Activated CD4-positive, alpha-beta memory T cell treated with anti-CD3 and anti-CD28 coated beads for 36 hours (primary cell): Measurements from ENCODE around the gene SLK. TPM values are rescaled to one million over a fixed set of nuclear protein-coding genes. Genes with fewer than 3 reads are reported as not detected.

Source experiments
- CTCF ChIA-PET: fragments of 350-600 bp; sonication (Branson Sonifier 250); formaldehyde crosslinking; loops from one replicate; lab custom pipeline; 2021; ENCODE audit warnings: antibody characterized with exemption, inconsistent platforms; lab: Charles Lee
- POLR2A ChIA-PET: fragments of 350-600 bp; sonication (Branson Sonifier 250); formaldehyde crosslinking; loops from one replicate; lab custom pipeline; 2021; ENCODE audit warnings: antibody characterized with exemption; lab: Charles Lee
- DNase-seq: peaks from one replicate; pipeline ENCODE4 v3.0.0-alpha.2; 2020
- H3K27ac Mint-ChIP-seq: one replicate; pipeline ENCODE4 v1.8.0; 2021; ENCODE audit warnings: mixed read lengths
- H3K27me3 Mint-ChIP-seq: one replicate; pipeline ENCODE4 v1.8.0; 2021; ENCODE audit warnings: mixed read lengths
- H3K36me3 Mint-ChIP-seq: one replicate; pipeline ENCODE4 v1.8.0; 2021; ENCODE audit warnings: mixed read lengths
- H3K4me1 Mint-ChIP-seq: one replicate; pipeline ENCODE4 v1.8.0; 2021; ENCODE audit warnings: low read depth, mixed read lengths
- H3K4me3 Mint-ChIP-seq: one replicate; pipeline ENCODE4 v1.8.0; 2021; ENCODE audit warnings: mild to moderate bottlenecking, mixed read lengths
- H3K9me3 Mint-ChIP-seq: one replicate; pipeline ENCODE4 v1.8.0; 2021; ENCODE audit warnings: mixed read lengths
- intact Hi-C: fragments of 100-400 bp; cut with micrococcal nuclease; formaldehyde crosslinking; loops from one replicate; pipeline ENCODE4 v1.15.1; 2023
- microRNA-seq: library from miRNA; unstranded; fragments of <30 nt; microRNA quantifications from one replicate; pipeline ENCODE4 v1.2.0, GENCODE V29; 2022; ENCODE audit warnings: borderline number of aligned reads, borderline microRNAs expressed, borderline replicate concordance
- total RNA-seq, 2 experiments: library from RNA; stranded (reverse); gene quantifications; one replicate each; pipeline ENCODE4 v1.2.3, GENCODE V29; 2021

Gene SLK
- total RNA-seq, 2 experiments from 2014 or later: 26.1 to 27.7 TPM

- ChIA-PET CTCF (interaction anchor here (1.5 kb wide), 1 partner anchor 181 kb away, joined by 4 read pairs; no protein-coding TSS in a partner anchor), POLR2A (interaction anchor here (1.1 kb wide), 1 partner anchor 17 kb away, joined by 3 read pairs; no protein-coding TSS in a partner anchor)
- no peak overlapping the region for H3K4me3 Mint-ChIP-seq
- no peaks in the 10 kb centered on the region for H3K9me3 Mint-ChIP-seq
- no peaks in the 10 kb centered on the region for H3K36me3 Mint-ChIP-seq
- DNase-seq: no peak
- H3K4me1 Mint-ChIP-seq: no peaks in the 10 kb centered on the region
- no peak overlapping the region for H3K27ac Mint-ChIP-seq
- intact Hi-C loops: loop anchor here (5.0 kb wide), 1 partner anchor 83 kb away; no protein-coding TSS in a partner anchor
- H3K27me3 Mint-ChIP-seq: no peaks in the 10 kb centered on the region
Observed at GRCh38 chr10:104065748-104066147, 98.8 kb downstream of the SLK start.

GRCh38 chr10:104066945-104067344 is 100.0 kb downstream of the SLK start:
- POLR2A ChIA-PET: no interaction called here
- CTCF ChIA-PET: interaction anchor here (1.5 kb wide), 1 partner anchor 182 kb away, joined by 4 read pairs; no protein-coding TSS in a partner anchor
- no peaks in the 10 kb centered on the region for H3K27me3 Mint-ChIP-seq
- no peaks in the 10 kb centered on the region for H3K4me1 Mint-ChIP-seq
- intact Hi-C loops: loop anchor here (5.0 kb wide), 1 partner anchor 85 kb away; no protein-coding TSS in a partner anchor
- DNase-seq: no peak
- H3K36me3 Mint-ChIP-seq: no peaks in the 10 kb centered on the region
- no peak overlapping the region for H3K27ac Mint-ChIP-seq
- no peaks in the 10 kb centered on the region for H3K9me3 Mint-ChIP-seq
- no peak overlapping the region for H3K4me3 Mint-ChIP-seq

- H3K9me3 Mint-ChIP-seq: no peaks in the 10 kb centered on the region
- no peaks in the 10 kb centered on the region for H3K27me3 Mint-ChIP-seq
- no peaks in the 10 kb centered on the region for H3K4me1 Mint-ChIP-seq
- H3K27ac Mint-ChIP-seq: no peak overlapping the region
- DNase-seq: no peak
- ChIA-PET CTCF (no interaction called here), POLR2A (no interaction called here)
- no peak overlapping the region for H3K4me3 Mint-ChIP-seq
- intact Hi-C loops: loop anchor here (5.0 kb wide), 1 partner anchor 85 kb away; no protein-coding TSS in a partner anchor
- no peaks in the 10 kb centered on the region for H3K36me3 Mint-ChIP-seq
Observed at GRCh38 chr10:104067525-104067924, 100.6 kb downstream of the SLK start.

DNA sequence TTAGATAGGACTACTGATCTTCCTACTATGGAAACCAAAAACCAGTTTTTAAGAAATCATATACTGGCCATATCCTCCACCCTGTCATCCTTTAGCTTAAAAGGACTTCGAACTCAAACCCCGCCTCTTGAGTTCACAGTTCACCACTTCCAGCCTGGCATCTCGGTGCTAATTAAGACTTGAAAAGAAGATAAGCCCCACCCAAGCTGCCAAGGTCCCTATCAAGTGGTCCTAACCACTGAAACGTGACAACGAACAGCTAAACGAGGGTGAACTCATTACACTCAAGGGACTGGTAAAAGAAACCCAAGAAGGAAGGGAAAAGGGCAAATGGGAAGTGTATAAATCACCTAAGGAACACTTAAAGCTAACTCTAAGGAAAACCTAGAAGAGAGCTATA is 102.7 kb downstream of the SLK start:
- POLR2A ChIA-PET: no interaction called here
- no peaks in the 10 kb centered on the region for H3K4me1 Mint-ChIP-seq
- H3K27me3 Mint-ChIP-seq: no peaks in the 10 kb centered on the region
- no peaks in the 10 kb centered on the region for H3K9me3 Mint-ChIP-seq
- CTCF ChIA-PET: interaction anchor here (0.8 to 1.3 kb wide), 3 partner anchors 11 to 182 kb away, joined by 3 to 4 read pairs (median 3); no protein-coding TSS in a partner anchor
- no peak overlapping the region for H3K27ac Mint-ChIP-seq
- intact Hi-C loops: loop anchor here (5.0 kb wide), 1 partner anchor 87 kb away; no protein-coding TSS in a partner anchor
- no peak overlapping the region for H3K4me3 Mint-ChIP-seq
- no peaks in the 10 kb centered on the region for H3K36me3 Mint-ChIP-seq
- no peak for DNase-seq

DNA sequence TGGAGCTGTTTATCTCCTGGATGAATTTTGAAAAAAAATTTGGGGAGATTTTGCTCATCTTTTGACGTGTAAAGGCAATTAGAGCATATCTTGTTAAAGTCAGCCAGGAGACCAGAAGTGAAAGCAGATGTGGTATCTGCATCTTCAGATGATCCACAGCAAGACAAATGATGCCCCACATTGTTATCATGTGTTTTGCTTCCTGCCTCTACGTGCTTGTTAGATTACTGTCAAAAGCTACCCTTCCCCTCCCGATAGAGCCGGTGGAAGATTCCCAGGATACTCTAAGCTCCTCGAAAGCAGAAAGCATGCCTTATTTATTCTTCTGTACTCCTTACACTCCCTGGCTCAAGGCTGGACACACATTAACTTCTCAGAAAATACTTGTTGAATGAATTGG is 105.8 kb downstream of the SLK start:
- intact Hi-C loops: no loop called here
- Mint-ChIP-seq H3K27me3 (no peaks in the 10 kb centered on the region), H3K27ac (no peak overlapping the region), H3K36me3 (no peaks in the 10 kb centered on the region), H3K4me1 (no peaks in the 10 kb centered on the region), H3K9me3 (no peaks in the 10 kb centered on the region), H3K4me3 (no peak overlapping the region)
- no peak for DNase-seq
- ChIA-PET POLR2A (no interaction called here), CTCF (interaction anchor here (0.7 to 2.4 kb wide), 3 partner anchors 9 to 185 kb away, joined by 3 to 9 read pairs (median 3); no protein-coding TSS in a partner anchor)

- Mint-ChIP-seq H3K4me1 (no peaks in the 10 kb centered on the region), H3K27ac (no peak overlapping the region), H3K27me3 (no peaks in the 10 kb centered on the region), H3K36me3 (no peaks in the 10 kb centered on the region), H3K4me3 (no peak overlapping the region), H3K9me3 (no peaks in the 10 kb centered on the region)
- no peak for DNase-seq
- intact Hi-C loops: no loop called here
- POLR2A ChIA-PET: no interaction called here
- CTCF ChIA-PET: no interaction called here
Observed at GRCh38 chr10:104074505-104074904, 107.6 kb downstream of the SLK start.

GRCh38 chr10:104076743-104077160 is 109.8 kb downstream of the SLK start:
- H3K27me3 Mint-ChIP-seq: no peaks in the 10 kb centered on the region
- intact Hi-C loops: no loop called here
- POLR2A ChIA-PET: no interaction called here
- CTCF ChIA-PET: no interaction called here
- no peak for DNase-seq
- no peaks in the 10 kb centered on the region for H3K36me3 Mint-ChIP-seq
- no peak overlapping the region for H3K27ac Mint-ChIP-seq
- H3K4me3 Mint-ChIP-seq: no peak overlapping the region
- H3K9me3 Mint-ChIP-seq: no peaks in the 10 kb centered on the region
- H3K4me1 Mint-ChIP-seq: no peaks in the 10 kb centered on the region

DNA sequence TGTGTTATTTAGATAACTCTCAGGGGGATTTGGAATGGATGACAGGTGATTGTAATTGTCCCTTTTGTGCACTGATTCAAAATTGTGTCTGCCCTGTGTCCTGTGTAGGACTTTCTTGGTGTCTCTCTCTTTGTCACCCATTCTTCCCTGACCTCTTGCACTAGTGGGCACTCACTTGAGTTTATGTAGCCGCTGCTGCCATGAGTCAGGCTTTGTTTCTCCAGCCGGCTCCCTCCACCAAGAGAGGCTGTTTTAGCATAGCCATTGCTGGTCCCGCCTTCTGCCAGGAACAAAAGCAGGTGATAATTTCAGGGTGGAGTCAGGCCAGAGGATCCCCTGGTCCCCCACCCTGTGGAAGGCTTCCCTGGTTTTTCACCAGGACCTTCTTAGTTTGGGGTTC is 110.3 kb downstream of the SLK start:
- no peak for DNase-seq
- CTCF ChIA-PET: interaction anchor here (0.6 to 1.3 kb wide), 2 partner anchors 9 to 192 kb away, joined by 3 to 4 read pairs; no protein-coding TSS in a partner anchor
- no peaks in the 10 kb centered on the region for H3K9me3 Mint-ChIP-seq
- H3K4me1 Mint-ChIP-seq: no peaks in the 10 kb centered on the region
- no peak overlapping the region for H3K4me3 Mint-ChIP-seq
- H3K27me3 Mint-ChIP-seq: no peaks in the 10 kb centered on the region
- POLR2A ChIA-PET: no interaction called here
- intact Hi-C loops: no loop called here
- no peak overlapping the region for H3K27ac Mint-ChIP-seq
- H3K36me3 Mint-ChIP-seq: no peaks in the 10 kb centered on the region

DNA sequence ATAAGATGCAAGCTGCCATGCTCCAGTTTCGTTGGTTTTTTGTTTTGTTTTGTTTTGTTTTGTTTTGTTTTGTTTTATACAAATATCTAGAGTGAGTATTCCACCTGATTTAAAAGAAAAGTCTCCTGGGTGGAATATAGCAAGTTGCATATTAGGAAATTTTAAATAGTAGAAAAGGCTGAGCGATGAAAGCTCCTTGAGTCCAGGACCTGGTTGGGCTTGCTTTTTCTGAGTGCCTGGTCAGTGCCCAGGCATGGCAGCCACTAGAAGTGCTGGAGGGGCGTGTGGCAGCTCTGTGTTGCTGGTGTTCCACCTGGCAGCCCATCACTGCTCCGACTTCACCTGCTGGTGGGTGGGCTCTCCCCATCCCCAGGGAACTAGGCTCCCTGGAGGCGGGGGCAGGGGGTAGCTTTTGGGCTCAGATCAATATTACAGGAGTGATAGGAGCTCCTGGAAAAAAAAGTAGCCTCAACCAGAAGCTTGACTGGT is 110.8 kb downstream of the SLK start:
- H3K4me1 Mint-ChIP-seq: no peaks in the 10 kb centered on the region
- H3K4me3 Mint-ChIP-seq: no peak overlapping the region
- ChIA-PET POLR2A (no interaction called here), CTCF (interaction anchor here (0.6 to 1.3 kb wide), 2 partner anchors 8 to 193 kb away, joined by 3 to 4 read pairs; no protein-coding TSS in a partner anchor)
- no peaks in the 10 kb centered on the region for H3K27me3 Mint-ChIP-seq
- DNase-seq: no peak
- no peak overlapping the region for H3K27ac Mint-ChIP-seq
- intact Hi-C loops: no loop called here
- H3K36me3 Mint-ChIP-seq: no peaks in the 10 kb centered on the region
- no peaks in the 10 kb centered on the region for H3K9me3 Mint-ChIP-seq

Small RNAs within 50 kb of the gene (microRNA-seq; reads per million reads assigned to microRNA genes)
- gene MIR936: not detected

Other genes with a start within 250 kb of the SLK start
- 10 to 100 TPM in 1 of 2 experiments, 1 to 10 TPM in 1; 10.0 to 10.3 TPM for gene SH3PXD2A, start 111.6 kb upstream of the SLK start, total RNA-seq
- gene STN1, start 49.0 kb upstream of the SLK start, total RNA-seq: 10 to 100 TPM; 56.1 to 57.0 TPM
- gene COL17A1, start 118.7 kb downstream of the SLK start, total RNA-seq: not detected
- gene SFR1, start 155.0 kb downstream of the SLK start, total RNA-seq: 10 to 100 TPM; 16.8 to 19.2 TPM